ENCODE results near the gene HK1. TPM values are rescaled to one million over a fixed set of nuclear protein-coding genes. Genes with fewer than 3 reads are reported as not detected.

HK1 gene
- total and polyA plus RNA-seq, 2 of the 13 experiments (the other 11 are each of a cell fraction or from before 2014, with no cell fraction given): 0.29 to 1.5 TPM

GRCh38 chr10:69409176-69409495 is 130.8 kb downstream of the HK1 start:
- Histone ChIP-seq H2AFZ (ENCODE audit: low read length) (no peak overlapping the region), H3K9me3 (ENCODE audit: low read length) (no peaks in the 10 kb centered on the region), H3K4me3 (replicated peaks in 1 of 3; ENCODE audit: insufficient read depth in 1 of 3, low read depth in 2 of 3, low read length in 3 of 3) (peak overlapping the region in 1 of 3 experiments; percentile 21; a peak in 1 of 6 replicates), H3K4me1 (ENCODE audit: insufficient read depth, low read length) (peaks cover 13% of the 10 kb centered on the region), H3K9ac (ENCODE audit: insufficient read depth, low read depth, low read length) (no peak overlapping the region), H3K79me2 (ENCODE audit: insufficient read depth, low read length) (no peaks in the 10 kb centered on the region), H3K4me2 (ENCODE audit: low read depth, low read length) (peak overlapping the region; percentile 59), H3K27me3 (ENCODE audit: control insufficient read depth in 1 of 2, insufficient read depth in 2 of 2, low read length in 2 of 2) (0 out of 5 replicates have a peak, but pooled peaks cover 0 to 4% of the 10 kb centered on the region in 2 experiments), H3K27ac (ENCODE audit: extremely low read length, insufficient read depth, low read length) (no peak overlapping the region), H3K36me3 (replicated peaks in 1 of 2; ENCODE audit: control insufficient read depth in 1 of 2, insufficient read depth in 2 of 2, low read length in 2 of 2) (no peaks in the 10 kb centered on the region), H4K20me1 (ENCODE audit: insufficient read depth, low read length) (no peaks in the 10 kb centered on the region)
- ATAC-seq (no peak), DNase-seq (ENCODE audit: low spot score) (no peak), FAIRE-seq (no peak)
- ChIA-PET POLR2A (interaction anchor here (1.0 kb wide), 1 partner anchor 16 kb away, joined by 3 read pairs; no protein-coding TSS in a partner anchor), CTCF (ENCODE audit: low intra/inter-chr PET ratio, low total read pairs) (interaction anchor here (0.8 to 3.7 kb wide), 2 partner anchors 41 to 98 kb away, joined by 4 to 56 read pairs; no protein-coding TSS in a partner anchor)
- no peak for TF ChIP-seq PAXIP1 (CRISPR knock-in tag; conservative IDR thresholded peaks at IDR 0.05)
- no peak for TF ChIP-seq ZNF574 (CRISPR knock-in tag; IDR thresholded peaks at IDR 0.05)
- 0 out of 2 replicates have a peak, but pooled peaks have one; percentile 2 for TF ChIP-seq ELF1 (CRISPR knock-in tag; IDR thresholded peaks at IDR 0.05)
- TF ChIP-seq ZNF572 (CRISPR knock-in tag; IDR thresholded peaks at IDR 0.05): no peak
- TF ChIP-seq ZNF253 (CRISPR knock-in tag; IDR thresholded peaks at IDR 0.05; ENCODE audit: borderline replicate concordance): no peak
- TF ChIP-seq SOX6 (IDR thresholded peaks at IDR 0.05): no peak
- no peak for TF ChIP-seq SOX6 (CRISPR knock-in tag; IDR thresholded peaks at IDR 0.05)
- peak; percentile 4; the same call in 1 of the 2 replicates for TF ChIP-seq RAD21 (CRISPR knock-in tag; IDR thresholded peaks at IDR 0.05)
- TF ChIP-seq PREB (CRISPR knock-in tag; IDR thresholded peaks at IDR 0.05): no peak
- no peak for TF ChIP-seq TCF7L2 (IDR thresholded peaks at IDR 0.05; ENCODE audit: low read depth, low read length)
- TF ChIP-seq ZNF430 (CRISPR knock-in tag; IDR thresholded peaks at IDR 0.05): no peak
- TF ChIP-seq POLR2AphosphoS5 (IDR thresholded peaks at IDR 0.05; ENCODE audit: low read depth, low read length): no peak
- no peak for TF ChIP-seq ZNF205 (CRISPR knock-in tag; IDR thresholded peaks at IDR 0.05)
- TF ChIP-seq ZNF615 (CRISPR knock-in tag; IDR thresholded peaks at IDR 0.05; ENCODE audit: borderline replicate concordance): no peak
- TF ChIP-seq ZNF263 (CRISPR knock-in tag; IDR thresholded peaks at IDR 0.05): no peak
- no peak for TF ChIP-seq GTF2F1 (IDR thresholded peaks at IDR 0.05; ENCODE audit: low read length)
- WGBS (ENCODE audit: low lambda C conversion rate): 61% methylated on average over 7 of the region's 7 CpGs
- intact Hi-C loops (cut with micrococcal nuclease; ENCODE audit: unreplicated experiment): no loop called here
- BruUV-seq (replicated peaks): no TSS peak
- in situ Hi-C loops (cut with HindIII; ENCODE audit: extremely low pct_ligation_motif_present, low pct_unique_long_range_greater_than_20kb): loop anchor here (5.0 kb wide), 2 partner anchors 98 to 228 kb away; no protein-coding TSS in a partner anchor

Measured in HepG2 (cell line).